ENCODE results near the gene C3orf20. TPM values are rescaled to one million over a fixed set of nuclear protein-coding genes. Genes with fewer than 3 reads are reported as not detected.

The C3orf20 gene
- polyA plus RNA-seq, 1 donor from 2014 or later: not detected

DNA sequence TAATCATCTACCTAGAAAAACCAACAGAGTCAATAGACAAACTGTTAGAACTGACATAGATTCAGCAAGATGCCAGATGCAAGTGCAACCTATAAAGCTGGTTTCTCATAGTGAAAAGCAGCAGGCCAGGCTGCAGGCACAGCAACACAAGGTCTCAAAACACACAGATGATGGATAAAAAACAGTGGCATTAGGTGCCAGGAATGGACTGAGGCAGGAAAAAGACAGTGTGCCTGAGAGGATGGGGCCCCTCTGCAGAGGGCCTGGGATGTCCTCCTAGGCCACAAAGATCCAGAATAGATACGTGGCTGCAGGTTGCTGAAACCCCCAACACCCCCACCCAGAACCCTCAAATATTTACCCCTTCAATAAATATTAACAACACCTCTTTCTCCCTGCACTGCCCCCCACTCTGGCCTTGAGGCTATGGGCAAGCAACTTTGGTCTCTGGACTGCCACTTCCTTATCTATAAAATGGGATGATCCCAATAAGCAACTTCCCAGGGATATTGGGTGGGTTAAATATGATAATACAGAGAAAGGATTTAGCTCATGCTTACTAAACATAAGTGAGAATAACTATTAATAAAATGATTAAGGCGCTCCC lies 108.6 kb downstream of the C3orf20 start:
- no peak overlapping the region for H3K4me2 ChIP-seq (ENCODE audit: low read length)
- H3K36me3 ChIP-seq (ENCODE audit: insufficient read depth, low read length): no peaks in the 10 kb centered on the region
- no peaks in the 10 kb centered on the region for H3F3A ChIP-seq (ENCODE audit: insufficient read depth, low read length, poor library complexity, severe bottlenecking)
- no peak overlapping the region for H3K9ac ChIP-seq (ENCODE audit: low read length)
- no peaks in the 10 kb centered on the region for H3K9me2 ChIP-seq (ENCODE audit: insufficient read depth, low read length)
- no peaks in the 10 kb centered on the region for H3K27me3 ChIP-seq (ENCODE audit: insufficient read depth, low read depth, low read length)
- no peak overlapping the region for H3K27ac ChIP-seq (ENCODE audit: low read length)
- H2AFZ ChIP-seq (ENCODE audit: low read depth, low read length): no peak overlapping the region
- TF ChIP-seq TAF1 (IDR thresholded peaks at IDR 0.05; ENCODE audit: low read depth): no peak
- TF ChIP-seq MXI1 (conservative IDR thresholded peaks at IDR 0.05; ENCODE audit: poor library complexity, severe bottlenecking): no peak
- TF ChIP-seq CTCF (IDR thresholded peaks at IDR 0.05; ENCODE audit: poor library complexity, severe bottlenecking): no peak
- TF ChIP-seq SMC3 (conservative IDR thresholded peaks at IDR 0.05; ENCODE audit: poor library complexity): no peak
- TF ChIP-seq, protein P1, sequence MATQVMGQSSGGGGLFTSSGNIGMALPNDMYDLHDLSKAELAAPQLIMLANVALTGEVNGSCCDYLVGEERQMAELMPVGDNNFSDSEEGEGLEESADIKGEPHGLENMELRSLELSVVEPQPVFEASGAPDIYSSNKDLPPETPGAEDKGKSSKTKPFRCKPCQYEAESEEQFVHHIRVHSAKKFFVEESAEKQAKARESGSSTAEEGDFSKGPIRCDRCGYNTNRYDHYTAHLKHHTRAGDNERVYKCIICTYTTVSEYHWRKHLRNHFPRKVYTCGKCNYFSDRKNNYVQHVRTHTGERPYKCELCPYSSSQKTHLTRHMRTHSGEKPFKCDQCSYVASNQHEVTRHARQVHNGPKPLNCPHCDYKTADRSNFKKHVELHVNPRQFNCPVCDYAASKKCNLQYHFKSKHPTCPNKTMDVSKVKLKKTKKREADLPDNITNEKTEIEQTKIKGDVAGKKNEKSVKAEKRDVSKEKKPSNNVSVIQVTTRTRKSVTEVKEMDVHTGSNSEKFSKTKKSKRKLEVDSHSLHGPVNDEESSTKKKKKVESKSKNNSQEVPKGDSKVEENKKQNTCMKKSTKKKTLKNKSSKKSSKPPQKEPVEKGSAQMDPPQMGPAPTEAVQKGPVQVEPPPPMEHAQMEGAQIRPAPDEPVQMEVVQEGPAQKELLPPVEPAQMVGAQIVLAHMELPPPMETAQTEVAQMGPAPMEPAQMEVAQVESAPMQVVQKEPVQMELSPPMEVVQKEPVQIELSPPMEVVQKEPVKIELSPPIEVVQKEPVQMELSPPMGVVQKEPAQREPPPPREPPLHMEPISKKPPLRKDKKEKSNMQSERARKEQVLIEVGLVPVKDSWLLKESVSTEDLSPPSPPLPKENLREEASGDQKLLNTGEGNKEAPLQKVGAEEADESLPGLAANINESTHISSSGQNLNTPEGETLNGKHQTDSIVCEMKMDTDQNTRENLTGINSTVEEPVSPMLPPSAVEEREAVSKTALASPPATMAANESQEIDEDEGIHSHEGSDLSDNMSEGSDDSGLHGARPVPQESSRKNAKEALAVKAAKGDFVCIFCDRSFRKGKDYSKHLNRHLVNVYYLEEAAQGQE (IDR thresholded peaks at IDR 0.05; ENCODE audit: borderline replicate concordance): no peak
- TF ChIP-seq EZH2 (IDR thresholded peaks at IDR 0.05; ENCODE audit: borderline replicate concordance, insufficient read depth, low read length, poor library complexity, severe bottlenecking): no peak
- TF ChIP-seq EP300 (conservative IDR thresholded peaks at IDR 0.05; ENCODE audit: poor library complexity, severe bottlenecking): no peak
- no peak for TF ChIP-seq POLR2AphosphoS5 (IDR thresholded peaks at IDR 0.05)
- no peak for TF ChIP-seq RAD21 (conservative IDR thresholded peaks at IDR 0.05)
- no peak overlapping the region for H3K4me3 ChIP-seq (ENCODE audit: low read length)
- H3K9me3 ChIP-seq (ENCODE audit: low read length): peaks cover 3% of the 10 kb centered on the region
- no peaks in the 10 kb centered on the region for H3K79me2 ChIP-seq (replicated peaks; ENCODE audit: insufficient read depth, low read length)
- H4K20me1 ChIP-seq (ENCODE audit: insufficient read depth): no peaks in the 10 kb centered on the region

- H4K20me1 ChIP-seq (ENCODE audit: insufficient read depth): no peaks in the 10 kb centered on the region
- no peak overlapping the region for H2AFZ ChIP-seq (ENCODE audit: low read depth, low read length)
- TF ChIP-seq RAD21 (conservative IDR thresholded peaks at IDR 0.05) (no peak), TAF1 (IDR thresholded peaks at IDR 0.05; ENCODE audit: low read depth) (no peak), CTCF (IDR thresholded peaks at IDR 0.05; ENCODE audit: poor library complexity, severe bottlenecking) (no peak), SMC3 (conservative IDR thresholded peaks at IDR 0.05; ENCODE audit: poor library complexity) (no peak), EZH2 (IDR thresholded peaks at IDR 0.05; ENCODE audit: borderline replicate concordance, insufficient read depth, low read length, poor library complexity, severe bottlenecking) (no peak), MXI1 (conservative IDR thresholded peaks at IDR 0.05; ENCODE audit: poor library complexity, severe bottlenecking) (no peak), EP300 (conservative IDR thresholded peaks at IDR 0.05; ENCODE audit: poor library complexity, severe bottlenecking) (no peak), POLR2AphosphoS5 (IDR thresholded peaks at IDR 0.05) (no peak)
- TF ChIP-seq, protein P1 (IDR thresholded peaks at IDR 0.05; ENCODE audit: borderline replicate concordance): no peak
- no peak overlapping the region for H3K27ac ChIP-seq (ENCODE audit: low read length)
- no peaks in the 10 kb centered on the region for H3K27me3 ChIP-seq (ENCODE audit: insufficient read depth, low read depth, low read length)
- no peak overlapping the region for H3K4me2 ChIP-seq (ENCODE audit: low read length)
- no peaks in the 10 kb centered on the region for H3K79me2 ChIP-seq (replicated peaks; ENCODE audit: insufficient read depth, low read length)
- H3K36me3 ChIP-seq (ENCODE audit: insufficient read depth, low read length): no peaks in the 10 kb centered on the region
- no peaks in the 10 kb centered on the region for H3F3A ChIP-seq (ENCODE audit: insufficient read depth, low read length, poor library complexity, severe bottlenecking)
- no peak overlapping the region for H3K9ac ChIP-seq (ENCODE audit: low read length)
- H3K9me2 ChIP-seq (ENCODE audit: insufficient read depth, low read length): no peaks in the 10 kb centered on the region
- no peak overlapping the region for H3K4me3 ChIP-seq (ENCODE audit: low read length)
- H3K9me3 ChIP-seq (ENCODE audit: low read length): peaks cover 3% of the 10 kb centered on the region
These were observed 109.2 kb downstream of the C3orf20 start for GRCh38 chr3:14784087-14784681.

Data from neural cell (in vitro differentiated cells).